KBM-7 (cell line): ENCODE results near the gene EGFL8.
"Not testable (repeated sequence)": the region's sequence is repeated elsewhere in the genome, so short reads cannot be mapped to it uniquely, and the experiment has no call there.

Experiments used
- DNase-seq: peaks from one replicate; pipeline ENCODE4 v3.0.0-alpha.2; 2015
- in situ Hi-C: fragments of 300-500 bp; cut with MboI; formaldehyde crosslinking; loops from 2 replicates; pipeline ENCODE4 v1.14.3; 2020; ENCODE audit warnings: low sequenced_read_pairs, low pct_unique_long_range_greater_than_20kb, mixed read lengths

EGFL8 gene

GRCh38 chr6:32178547-32179440, 14.4 kb downstream of the EGFL8 start:
- in situ Hi-C loops = no loop called here

GRCh38 chr6:32179766-32180405, 15.5 kb downstream of the EGFL8 start:
- DNase-seq = no peak
- in situ Hi-C loops = no loop called here

More at GRCh38 chr6:32178547-32179440, 14.4 kb downstream of the EGFL8 start:
- DNase-seq = peak; percentile 40

- no peak for DNase-seq
Measured at GRCh38 chr6:32181148-32181702, 16.8 kb downstream of the EGFL8 start.

GRCh38 chr6:32181915-32182529, 17.6 kb downstream of the EGFL8 start:
- DNase-seq = no peak
- in situ Hi-C loops = no loop called here

More at GRCh38 chr6:32181148-32181702, 16.8 kb downstream of the EGFL8 start:
- in situ Hi-C loops = no loop called here

GRCh38 chr6:32182555-32182981, 18.2 kb downstream of the EGFL8 start:
- DNase-seq = no peak
- in situ Hi-C loops = no loop called here

GRCh38 chr6:32183030-32183429, 18.6 kb downstream of the EGFL8 start:
- in situ Hi-C loops = no loop called here
- no peak for DNase-seq

- in situ Hi-C loops = no loop called here
- no peak for DNase-seq
Measured at GRCh38 chr6:32183483-32184083, 19.2 kb downstream of the EGFL8 start.

GRCh38 chr6:32184084-32184640, 19.8 kb downstream of the EGFL8 start, which contains the start of gene AGER:
TSS of gene AGER (minus strand) at chr6:32184253. CDS start at chr6:32184222, 31 bp downstream.
- DNase-seq = no peak
- in situ Hi-C loops = no loop called here

GRCh38 chr6:32185681-32186131, 21.3 kb downstream of the EGFL8 start:
- DNase-seq, in situ Hi-C loops: not testable (repeated sequence)

- in situ Hi-C loops, DNase-seq: not testable (repeated sequence)
Measured at GRCh38 chr6:32186151-32186840, 21.9 kb downstream of the EGFL8 start.

- DNase-seq = no peak
- in situ Hi-C loops = no loop called here
Measured at GRCh38 chr6:32187009-32187709, 22.8 kb downstream of the EGFL8 start.

GRCh38 chr6:32187725-32188380, 23.5 kb downstream of the EGFL8 start:
- DNase-seq, in situ Hi-C loops: not testable (repeated sequence)

GRCh38 chr6:32188381-32189068, 24.1 kb downstream of the EGFL8 start:
- in situ Hi-C loops = no loop called here
- DNase-seq = no peak

GRCh38 chr6:32189069-32189741, 24.8 kb downstream of the EGFL8 start:
- in situ Hi-C loops = no loop called here
- DNase-seq = no peak

GRCh38 chr6:32189742-32190053, 25.3 kb downstream of the EGFL8 start:
- no peak for DNase-seq

More at GRCh38 chr6:32189742-32190053, 25.3 kb downstream of the EGFL8 start:
- in situ Hi-C loops = no loop called here
